Embryonic facial prominence (tissue), 1 donor: ENCODE results near the gene GRIN1.
"Not testable (repeated sequence)": the region's sequence is repeated elsewhere in the genome, so short reads cannot be mapped to it uniquely, and the experiment has no call there.

Experiments used
- DNase-seq: peaks from one replicate; pipeline ENCODE4 v3.0.0-alpha.2; 2016; ENCODE audit errors: extremely low spot score

GRIN1 gene

DNA sequence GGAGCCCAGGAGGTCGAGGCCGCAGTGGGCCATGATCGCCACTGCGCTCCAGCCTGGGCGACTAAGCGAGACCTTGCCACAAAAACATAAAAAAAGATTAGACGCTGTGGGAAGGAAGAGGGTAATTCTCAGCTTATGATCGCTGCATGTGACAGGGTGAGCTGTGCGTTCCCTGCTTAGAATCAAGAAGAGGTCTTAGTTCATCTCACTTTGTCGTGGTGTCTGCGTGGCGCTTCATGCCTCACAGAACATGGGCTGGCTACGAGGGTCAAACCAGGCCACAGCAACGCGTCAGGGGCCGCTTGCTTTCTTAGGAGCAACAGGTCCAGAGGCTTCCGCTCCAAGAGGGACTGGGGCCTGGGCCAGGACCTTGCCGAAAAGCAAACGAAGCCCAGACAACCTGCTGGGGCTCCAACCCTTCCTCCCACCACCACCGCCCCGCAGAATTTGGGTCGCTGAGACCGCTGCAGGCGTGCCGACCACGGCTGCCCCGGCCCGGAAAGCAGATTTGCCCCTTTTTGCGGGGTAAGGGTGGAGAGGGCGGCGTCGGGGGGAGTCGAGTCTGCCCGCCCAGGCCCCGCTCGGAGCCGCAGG lies 10.0 kb upstream of the GRIN1 start:
- DNase-seq: no peak

DNA sequence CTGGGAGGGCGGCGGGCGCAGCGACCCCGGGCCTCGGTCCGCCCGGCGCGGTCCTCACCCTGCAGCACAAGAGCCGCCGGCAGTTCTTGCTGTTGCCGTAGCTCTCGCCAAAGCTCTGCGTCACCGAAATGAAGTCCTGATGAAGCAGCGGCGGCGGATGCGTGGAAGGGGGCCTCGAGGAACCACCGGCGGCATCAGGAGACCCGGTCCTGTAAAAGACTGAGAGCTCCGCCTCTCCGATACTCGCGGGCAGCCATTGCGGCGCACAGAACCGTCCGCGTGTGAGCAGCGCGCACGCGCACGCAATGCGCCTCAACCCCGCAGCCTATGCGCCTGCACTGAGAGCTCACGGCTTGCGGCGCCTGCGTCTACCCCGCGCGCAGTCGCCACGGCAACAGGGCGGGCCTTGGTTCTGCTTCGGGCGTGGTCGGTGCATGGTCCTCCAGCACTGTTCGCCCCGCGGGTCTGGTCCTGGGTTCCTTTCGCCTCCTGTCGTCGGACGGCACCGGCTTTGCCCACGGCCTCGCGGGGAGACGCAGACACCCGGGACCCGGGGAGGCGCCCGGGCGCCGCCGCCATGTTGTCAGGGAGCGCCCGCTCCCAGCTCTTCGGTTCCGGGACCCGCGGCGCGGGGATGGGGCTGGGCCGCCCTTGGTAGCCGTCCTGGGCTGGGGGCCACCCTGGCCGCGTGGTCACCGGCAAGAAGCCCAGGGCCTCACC lies 9.3 kb upstream of the GRIN1 start:
- peak; percentile 74 for DNase-seq

DNA sequence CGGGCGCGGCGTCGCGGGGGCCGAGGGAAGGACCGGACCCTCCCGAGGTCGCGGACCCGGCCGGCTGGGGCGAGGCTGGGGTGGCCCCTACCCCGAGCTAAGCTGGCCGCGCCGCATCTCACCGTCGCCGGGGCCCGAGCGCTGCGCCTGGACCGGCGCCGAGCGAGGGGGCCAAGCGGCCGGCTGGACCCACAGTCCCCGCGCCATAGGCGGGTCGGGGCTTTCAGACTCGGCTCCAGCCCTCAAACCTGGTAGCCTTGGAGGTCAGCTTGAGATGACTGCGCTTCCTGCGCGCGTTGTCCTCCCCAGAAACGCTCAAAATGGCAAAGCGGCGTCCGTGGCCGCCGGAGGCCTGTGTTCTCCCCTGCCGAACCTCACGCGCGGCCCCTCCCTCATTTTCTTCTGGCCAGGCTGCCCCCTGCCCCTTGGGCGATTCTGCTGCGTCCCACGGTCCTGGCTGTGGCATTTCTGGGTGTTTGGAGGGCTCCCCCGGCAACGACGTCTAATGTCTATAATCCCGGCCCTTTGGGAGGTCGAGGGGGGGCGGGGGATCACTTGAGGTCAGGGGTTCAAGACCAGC lies 8.7 kb upstream of the GRIN1 start:
- DNase-seq: no peak

DNA sequence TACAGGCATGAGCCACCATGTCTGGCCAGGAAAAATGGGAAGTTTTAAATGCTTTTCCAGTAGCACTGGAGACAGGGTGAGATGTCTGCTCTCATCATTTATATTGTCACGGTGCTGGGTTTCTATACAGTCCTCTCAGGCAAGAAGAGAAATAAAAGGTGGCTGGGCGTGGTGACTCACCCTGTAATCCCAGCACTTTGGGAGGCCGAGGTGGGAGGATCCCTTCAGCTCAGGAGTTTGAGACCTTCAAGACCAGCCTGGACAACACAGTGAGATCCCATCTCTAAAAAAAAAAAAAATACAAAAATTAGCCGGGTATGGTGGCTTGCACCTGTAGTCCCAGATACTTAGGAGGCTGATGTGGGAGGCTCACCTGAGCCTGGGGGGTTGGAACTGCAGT lies 4.8 kb upstream of the GRIN1 start:
- DNase-seq: no peak

DNA sequence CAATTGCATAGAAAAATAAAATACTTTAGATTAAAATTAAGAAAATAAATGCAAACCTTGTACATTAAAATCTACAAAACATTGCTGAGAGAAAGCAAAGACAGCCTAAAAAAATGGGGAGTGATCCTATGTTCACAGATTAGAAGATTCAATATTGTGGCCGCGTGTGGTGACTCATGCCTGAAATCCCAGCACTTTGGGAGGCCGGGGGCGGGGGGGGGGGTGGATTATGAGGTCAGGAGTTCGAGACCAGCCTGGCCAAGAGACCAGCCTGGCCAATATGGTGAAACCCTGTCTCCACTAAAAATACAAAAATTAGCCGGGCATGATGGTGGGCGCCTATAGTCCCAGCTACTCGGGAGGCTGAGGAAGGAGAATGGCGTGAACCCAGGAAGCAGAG lies 3.8 kb upstream of the GRIN1 start:
- DNase-seq: not testable (repeated sequence)

DNA sequence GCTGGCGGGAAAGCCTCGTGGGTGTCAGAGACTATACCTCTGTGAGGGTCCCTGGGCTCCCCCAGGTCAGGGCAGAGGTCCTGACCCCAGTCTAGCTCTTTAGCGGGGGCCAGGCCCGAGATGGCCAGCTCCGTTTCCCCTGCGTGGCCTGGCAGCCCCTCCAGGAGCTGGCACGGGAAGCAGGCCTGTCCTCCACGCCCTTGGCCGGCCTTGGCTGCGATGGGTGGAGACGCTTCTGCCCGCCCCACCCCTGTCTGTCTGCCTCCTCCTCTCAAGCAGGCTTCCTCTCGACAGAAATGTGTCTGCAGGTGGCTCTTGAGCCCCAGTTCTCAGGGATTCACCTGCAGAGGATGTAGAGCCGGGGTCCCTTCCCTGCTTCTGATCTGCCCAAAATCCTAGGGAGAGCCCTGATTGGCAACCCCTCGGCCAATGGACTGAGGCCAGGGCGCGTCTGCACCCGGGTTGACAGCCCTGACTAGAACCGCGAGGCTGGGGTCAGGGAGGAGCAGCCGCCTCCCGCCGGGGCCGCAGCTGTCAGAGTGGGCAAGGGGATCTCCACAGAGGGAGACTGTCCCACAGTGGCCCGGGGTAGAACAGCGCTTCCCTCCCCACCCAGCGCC lies 2.6 kb upstream of the GRIN1 start:
- DNase-seq: no peak

DNA sequence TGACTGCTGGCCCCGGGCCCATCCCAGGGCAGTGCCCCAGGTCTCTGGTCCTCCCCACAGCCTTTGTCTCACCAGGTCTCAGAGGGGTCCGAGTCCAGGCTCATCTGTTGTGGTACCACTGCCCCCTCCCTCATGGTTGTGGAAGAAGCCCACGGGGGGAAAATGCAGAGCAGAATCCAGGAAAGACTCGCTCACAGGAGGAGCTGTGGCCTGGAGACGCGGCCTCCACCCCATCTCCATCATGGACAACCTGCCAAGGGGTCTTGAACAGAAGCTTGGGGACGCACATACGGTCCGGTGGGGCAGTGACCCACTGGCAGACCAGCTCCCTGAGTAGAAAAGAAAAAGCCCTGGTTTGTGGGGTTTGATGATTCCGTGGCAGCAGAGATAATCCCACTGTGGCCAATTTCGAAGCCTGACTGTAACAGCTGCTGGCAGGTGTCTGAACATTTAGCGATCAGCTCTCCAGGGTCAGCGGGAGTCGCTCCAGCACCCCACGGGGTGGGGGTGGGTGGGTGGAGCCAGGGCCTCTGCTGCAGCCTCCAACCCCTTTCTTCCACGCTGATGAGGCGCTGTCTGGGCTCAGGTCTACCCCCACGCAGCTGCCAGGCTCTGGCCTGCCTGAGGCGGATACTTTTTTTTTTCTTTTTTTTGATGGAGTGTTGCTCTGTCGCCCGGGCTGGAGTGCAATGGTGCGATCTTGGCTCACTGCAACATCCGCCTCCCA lies 1.9 kb upstream of the GRIN1 start:
- no peak for DNase-seq

DNA sequence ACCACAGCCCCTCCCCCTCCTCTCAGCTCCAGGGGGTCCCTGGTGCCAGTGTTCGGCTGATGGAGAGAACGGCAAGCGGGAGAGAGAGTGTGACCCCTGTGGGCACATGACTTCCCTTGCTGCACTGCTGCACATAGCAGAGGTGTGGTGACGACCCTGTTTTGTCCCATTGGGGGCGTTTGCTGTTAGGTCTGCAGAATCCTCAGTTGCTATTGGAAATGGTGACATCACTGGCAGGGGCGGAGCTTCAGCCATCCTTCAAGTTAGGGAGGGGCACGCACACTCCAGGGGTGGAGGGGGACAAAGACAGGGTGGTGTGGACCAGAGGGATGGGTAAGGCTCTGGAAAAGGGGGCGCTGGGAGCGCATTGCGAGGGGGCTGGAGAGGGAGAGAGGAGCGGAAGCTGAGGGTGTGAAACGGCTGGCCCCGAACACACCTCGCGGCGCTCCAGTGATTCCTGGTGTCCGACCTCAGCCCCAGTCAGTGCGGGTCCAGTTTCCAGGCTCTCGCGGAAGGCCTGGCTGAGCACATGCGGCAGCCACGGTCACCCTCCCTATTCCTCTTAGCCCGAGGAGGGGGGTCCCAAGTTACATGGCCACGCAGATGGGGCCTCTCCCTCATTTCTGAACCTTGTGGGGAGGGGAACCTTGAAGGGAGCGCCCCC lies 764 bp upstream of the GRIN1 start:
- no peak for DNase-seq

DNA sequence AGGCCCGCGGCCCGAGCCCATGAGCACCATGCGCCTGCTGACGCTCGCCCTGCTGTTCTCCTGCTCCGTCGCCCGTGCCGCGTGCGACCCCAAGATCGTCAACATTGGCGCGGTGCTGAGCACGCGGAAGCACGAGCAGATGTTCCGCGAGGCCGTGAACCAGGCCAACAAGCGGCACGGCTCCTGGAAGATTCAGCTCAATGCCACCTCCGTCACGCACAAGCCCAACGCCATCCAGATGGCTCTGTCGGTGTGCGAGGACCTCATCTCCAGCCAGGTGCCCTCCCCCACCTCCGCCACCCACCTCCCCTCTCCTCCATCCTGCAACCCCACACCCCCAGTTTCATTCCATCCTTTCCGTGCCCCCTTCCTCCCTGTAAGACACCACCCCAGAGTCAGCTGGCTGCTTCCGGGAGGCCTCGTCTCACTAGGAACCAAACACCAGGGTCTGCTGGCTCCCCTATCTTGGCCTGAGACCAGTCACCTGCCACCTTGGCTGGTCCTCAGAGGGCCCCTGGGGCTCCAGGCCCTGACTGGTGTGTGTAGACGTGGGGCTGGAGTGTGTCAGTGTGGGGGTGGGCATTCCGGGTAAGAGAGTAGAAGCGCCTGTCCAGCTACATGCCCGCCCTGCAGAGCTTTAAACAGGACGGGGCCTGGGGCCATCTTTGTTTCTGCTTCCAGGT lies 655 bp downstream of the GRIN1 start:
- DNase-seq: no peak

DNA sequence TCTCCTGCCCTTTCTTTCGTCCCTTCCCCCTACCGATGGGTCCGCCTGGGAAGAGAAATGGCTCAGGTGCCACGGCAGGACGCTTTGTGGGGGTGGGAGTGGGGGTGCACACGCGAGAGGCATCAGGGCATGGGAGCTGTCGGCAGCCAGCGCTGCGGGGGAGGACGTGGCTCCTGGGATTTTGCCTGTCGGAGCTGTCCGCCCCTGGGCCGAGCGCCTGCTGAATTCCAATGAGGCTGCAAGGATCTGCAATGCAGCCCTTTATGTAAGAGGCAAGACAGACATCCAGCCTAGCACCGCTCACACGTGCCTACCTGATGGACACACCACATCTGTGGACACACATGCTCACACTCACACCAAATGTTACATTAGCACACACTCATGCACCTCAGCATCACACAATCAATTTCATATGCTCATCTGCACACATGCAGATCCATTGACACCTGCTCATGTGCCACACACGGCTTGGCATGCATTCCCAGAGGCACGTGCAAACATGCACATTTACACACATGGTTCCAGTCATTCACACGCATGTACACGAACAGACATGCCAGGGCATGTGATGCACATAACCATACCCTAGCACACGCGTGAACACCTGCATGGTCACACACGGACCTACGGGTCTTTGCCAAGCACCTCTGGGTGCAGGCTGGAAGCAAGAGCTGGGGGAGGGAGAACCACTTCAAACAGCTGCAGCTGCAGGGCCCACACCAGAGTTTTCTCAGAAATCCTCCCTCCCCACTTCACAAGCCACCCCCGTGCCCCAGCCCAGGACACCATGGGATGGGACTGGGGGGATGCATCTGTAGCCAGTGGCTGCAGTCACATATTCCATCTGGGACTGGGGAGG lies 1.4 kb downstream of the GRIN1 start:
- no peak for DNase-seq

DNA sequence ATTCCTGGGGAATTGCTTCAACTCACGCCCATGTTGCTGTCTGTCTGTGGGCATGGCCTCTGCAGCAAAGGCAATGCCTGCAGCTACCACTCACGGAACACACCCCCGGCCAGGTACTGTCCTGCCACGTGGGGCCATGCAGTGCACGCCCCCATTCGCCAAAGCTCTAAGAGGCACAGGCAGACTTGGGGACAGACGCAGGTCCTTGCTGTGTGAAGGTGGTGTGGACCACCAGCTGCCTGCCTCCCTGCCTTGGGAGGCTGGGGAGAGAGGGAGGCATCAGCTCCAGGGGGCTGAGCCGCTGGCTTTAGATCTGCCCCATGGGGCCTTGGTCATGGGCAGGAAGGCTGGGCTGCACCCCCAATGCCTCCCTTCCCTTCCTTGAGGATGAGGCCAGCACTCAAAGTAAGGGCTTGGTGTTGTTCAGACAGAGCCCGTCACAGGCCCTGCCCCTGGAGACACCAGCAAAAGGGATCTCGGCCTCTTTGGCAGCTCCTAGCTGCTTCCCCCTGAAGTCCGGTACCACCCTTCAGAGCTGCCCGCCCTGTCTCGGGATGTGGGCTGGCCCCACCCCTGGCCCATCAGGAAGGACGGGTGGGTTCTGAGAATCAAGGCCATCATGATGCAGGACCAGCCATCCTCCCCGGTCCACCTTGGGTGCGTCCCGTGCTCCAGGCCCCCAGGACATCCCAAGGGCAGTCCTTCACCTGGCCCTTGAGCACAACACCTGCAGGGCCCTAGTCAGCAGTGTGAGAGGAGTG lies 2.3 kb downstream of the GRIN1 start:
- DNase-seq: no peak

DNA sequence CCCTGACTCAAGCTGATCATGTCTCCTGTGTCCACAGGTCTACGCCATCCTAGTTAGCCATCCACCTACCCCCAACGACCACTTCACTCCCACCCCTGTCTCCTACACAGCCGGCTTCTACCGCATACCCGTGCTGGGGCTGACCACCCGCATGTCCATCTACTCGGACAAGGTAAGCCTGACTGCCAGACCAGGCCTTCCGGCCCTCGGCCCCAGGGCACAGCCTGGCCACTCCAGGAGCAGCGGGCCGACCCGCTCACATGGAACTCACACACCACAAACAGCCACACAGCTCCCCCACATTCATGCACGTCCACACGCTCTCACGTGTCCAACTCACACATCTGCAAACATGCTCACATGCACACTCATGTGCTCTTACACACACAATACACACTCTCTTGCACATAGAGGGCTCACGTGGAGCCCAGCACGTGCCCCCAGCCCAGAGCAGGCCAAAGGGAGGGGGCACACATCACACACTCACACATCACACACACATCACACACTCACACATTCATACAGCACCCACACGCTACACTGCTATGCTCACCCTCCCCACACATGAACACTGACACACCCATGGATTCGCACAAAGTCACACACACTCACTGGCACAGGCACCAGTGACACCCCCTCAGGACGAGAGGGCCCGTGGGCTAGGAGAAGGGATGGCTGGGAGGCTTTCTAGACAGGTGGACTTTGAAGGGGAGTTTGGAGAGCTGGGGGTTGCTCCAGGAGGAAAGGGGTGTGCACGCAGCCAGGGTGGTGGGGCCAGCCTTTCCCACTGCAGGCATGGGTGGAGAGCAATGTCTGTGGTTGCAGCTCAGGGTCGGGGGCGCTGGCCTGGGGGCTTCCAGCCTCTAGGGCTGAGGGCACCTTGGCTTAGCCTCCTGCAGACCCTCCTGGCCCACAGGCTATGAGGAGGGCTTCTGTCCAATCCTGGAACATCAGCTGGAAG lies 3.3 kb downstream of the GRIN1 start:
- no peak for DNase-seq

DNA sequence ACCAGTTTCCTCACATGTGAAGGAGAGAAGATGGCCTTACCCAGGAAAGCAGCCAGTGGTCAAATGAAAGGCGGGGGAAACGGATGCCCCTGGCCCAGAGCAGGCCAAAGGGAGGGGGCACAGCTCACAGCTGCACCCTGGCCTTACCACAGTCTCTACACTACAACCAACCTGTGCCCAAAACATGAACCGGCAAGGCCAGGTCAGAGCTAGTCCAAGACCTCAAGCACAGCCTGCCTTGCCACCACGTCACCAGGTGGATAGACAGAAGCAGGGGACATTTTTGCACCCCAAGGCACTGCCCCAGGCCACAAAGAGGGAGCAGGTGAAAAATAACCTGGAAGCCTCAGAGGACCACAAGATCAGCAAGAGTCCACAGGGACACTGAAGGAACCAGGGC lies 4.5 kb downstream of the GRIN1 start:
- DNase-seq: no peak

DNA sequence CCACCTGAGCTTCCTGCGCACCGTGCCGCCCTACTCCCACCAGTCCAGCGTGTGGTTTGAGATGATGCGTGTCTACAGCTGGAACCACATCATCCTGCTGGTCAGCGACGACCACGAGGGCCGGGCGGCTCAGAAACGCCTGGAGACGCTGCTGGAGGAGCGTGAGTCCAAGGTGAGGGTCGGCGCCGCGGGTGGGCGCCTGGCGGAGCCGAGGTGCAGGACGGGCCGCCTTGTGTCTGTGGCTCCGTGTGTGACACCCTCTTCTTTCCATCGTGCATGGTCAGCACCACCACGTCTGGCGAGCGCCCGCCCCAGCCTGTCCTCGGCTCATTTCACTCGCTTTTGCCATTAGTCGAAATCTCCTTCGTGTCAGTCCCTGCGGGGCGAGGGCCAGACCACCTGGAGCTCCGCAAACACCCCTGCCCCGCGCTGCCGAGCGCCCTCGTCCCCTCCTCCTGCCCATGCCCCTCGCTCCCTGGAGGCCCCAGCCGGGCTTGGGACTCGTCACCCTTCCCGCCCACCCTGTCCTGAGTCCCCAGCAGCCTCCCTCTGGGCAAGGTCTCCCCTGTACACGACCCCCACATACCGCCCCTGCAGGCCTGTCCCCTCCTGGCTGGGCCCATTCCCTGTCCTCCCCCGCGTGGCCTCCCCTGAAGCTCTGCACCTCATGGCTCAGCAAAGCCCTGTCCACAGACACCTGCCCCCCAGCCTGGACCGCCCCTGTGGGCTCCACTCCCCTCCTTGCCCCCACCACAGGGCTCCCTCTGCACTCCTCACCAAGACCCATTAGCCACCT lies 7.0 kb downstream of the GRIN1 start:
- no peak for DNase-seq

DNA sequence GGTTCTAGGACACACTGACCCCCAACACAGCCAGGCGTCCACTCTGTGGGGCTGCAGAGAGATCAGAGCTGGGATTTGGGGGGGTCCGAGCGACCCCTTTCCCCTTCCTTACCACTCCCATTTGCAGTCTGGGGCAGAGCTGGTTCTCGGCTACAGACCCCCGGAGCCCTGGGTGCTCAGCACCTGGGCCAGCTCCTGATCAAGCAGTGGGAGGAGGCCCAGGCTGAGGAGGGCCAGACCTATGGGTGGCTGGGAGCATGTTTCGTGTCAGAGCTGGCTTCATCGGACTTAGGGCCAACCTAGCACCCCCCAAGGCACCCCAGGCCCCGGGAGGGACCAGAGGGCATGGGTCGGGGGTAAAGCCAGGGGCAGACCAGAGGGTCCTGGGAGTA lies 7.6 kb downstream of the GRIN1 start:
- no peak for DNase-seq

DNA sequence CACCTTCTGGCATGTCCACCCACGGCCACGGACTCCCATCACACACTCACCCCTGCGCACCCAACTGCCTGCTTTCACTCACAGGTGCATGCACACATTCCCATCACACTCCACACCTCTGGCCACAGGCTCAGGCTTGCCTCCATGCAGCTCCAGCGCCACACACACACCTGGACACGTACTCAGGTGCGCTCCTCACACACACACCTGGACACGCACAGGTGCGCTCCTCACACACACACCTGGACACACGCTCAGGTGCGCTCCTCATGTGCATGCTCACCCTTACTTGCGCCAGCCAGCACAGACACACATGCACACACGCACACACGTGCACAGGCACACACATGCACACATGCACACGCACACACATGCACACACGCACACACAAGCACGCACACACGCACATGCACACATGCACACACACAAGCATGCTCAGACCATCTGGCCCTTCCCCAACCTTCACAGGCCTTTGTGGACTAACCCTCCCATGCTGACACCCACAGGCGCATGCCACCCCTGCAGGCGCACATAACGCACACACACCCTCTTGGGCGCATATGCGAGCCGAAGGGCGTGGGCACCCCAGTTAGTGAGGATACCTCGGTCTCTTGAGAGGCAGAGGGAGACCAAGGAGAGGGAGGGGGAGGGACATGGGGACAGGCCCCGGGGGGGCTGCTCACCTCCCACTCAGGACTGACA lies 8.3 kb downstream of the GRIN1 start:
- no peak for DNase-seq

DNA sequence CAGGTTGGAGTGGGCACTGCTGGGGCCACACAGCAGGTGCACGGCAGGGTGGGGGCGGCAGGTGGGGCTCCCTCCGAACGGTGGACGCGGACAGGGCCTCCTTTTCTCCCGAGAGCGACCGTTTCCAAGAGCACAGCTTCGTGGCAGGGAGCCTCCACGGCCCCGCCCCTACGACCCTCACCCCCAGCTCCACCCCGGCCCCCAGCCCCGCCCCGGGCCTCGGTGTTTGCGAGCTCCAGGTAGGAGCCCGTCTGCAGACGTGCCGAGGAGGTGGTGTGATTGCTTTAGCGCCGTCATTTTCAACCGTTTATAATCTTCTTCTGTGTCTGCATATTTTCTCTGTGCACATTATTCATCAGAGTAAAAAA lies 8.8 kb downstream of the GRIN1 start:
- no peak for DNase-seq
